HepG2 (cell line): Measurements from ENCODE around the gene CHKA.

ENCODE experiments used
- CTCF ChIP-seq: sonication (generic); formaldehyde crosslinking; IDR thresholded peaks from 2 replicates; pipeline ENCODE4 v1.5.0; 2020; ENCODE audit warnings: mild to moderate bottlenecking, missing genetic modification reagents, moderate library complexity
- KDM6A ChIP-seq: IDR thresholded peaks from 2 replicates; pipeline ENCODE4 v1.6.1; 2016; ENCODE audit warnings: low read depth
- POLR2AphosphoS5 ChIP-seq: IDR thresholded peaks from 2 replicates; pipeline ENCODE4 v1.6.1; 2012; ENCODE audit warnings: low read depth, low read length
- TARDBP ChIP-seq: sonication (generic); formaldehyde crosslinking; IDR thresholded peaks from 2 replicates; pipeline ENCODE4 v1.8.0; 2022; ENCODE audit warnings: mild to moderate bottlenecking, missing genetic modification reagents
- ZMYM2 ChIP-seq: sonication (generic); formaldehyde crosslinking; IDR thresholded peaks from 2 replicates; pipeline ENCODE4 v1.8.0; 2022; ENCODE audit warnings: mild to moderate bottlenecking, missing genetic modification reagents
- ZNF10 ChIP-seq: sonication (generic); formaldehyde crosslinking; IDR thresholded peaks from 2 replicates; pipeline ENCODE4 v1.4.0; 2020; ENCODE audit warnings: mild to moderate bottlenecking, low read depth, missing genetic modification reagents, borderline replicate concordance

DNA sequence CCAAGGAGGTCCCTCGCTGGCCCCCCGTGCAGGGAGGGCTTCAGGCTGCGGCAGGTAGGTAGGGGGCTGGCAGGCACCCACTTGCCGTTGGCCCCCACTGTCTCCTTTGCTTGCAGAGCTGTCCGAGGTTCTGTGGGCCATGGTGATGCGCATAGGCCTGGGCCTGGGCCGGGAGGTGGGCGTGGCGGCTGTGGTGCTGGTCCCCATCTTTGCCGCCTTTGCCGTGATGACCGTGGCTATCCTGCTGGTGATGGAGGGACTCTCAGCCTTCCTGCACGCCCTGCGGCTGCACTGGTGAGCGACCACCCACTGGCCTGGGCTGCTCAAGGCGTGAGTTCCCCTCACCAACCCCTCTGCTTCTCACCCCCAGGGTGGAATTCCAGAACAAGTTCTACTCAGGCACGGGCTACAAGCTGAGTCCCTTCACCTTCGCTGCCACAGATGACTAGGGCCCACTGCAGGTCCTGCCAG lies 70.8 kb downstream of the CHKA start:
- TF ChIP-seq CTCF (CRISPR knock-in tag) (no peak), ZMYM2 (CRISPR knock-in tag) (no peak), KDM6A (CRISPR knock-in tag) (no peak), TARDBP (CRISPR knock-in tag) (no peak), ZNF10 (CRISPR knock-in tag) (no peak), POLR2AphosphoS5 (no peak)
